DMS153 treated with DMSO at 0.1 percent for 48 hours (cell line): Measurements from ENCODE around the gene GK.
"Not testable (repeated sequence)": the region's sequence is repeated elsewhere in the genome, so short reads cannot be mapped to it uniquely, and the experiment has no call there.

ENCODE experiments used
- DNase-seq: peaks from one replicate; lab custom pipeline; 2025; ENCODE audit not compliant: unreplicated experiment; lab: John Stamatoyannopoulos, UW

Gene GK

DNA sequence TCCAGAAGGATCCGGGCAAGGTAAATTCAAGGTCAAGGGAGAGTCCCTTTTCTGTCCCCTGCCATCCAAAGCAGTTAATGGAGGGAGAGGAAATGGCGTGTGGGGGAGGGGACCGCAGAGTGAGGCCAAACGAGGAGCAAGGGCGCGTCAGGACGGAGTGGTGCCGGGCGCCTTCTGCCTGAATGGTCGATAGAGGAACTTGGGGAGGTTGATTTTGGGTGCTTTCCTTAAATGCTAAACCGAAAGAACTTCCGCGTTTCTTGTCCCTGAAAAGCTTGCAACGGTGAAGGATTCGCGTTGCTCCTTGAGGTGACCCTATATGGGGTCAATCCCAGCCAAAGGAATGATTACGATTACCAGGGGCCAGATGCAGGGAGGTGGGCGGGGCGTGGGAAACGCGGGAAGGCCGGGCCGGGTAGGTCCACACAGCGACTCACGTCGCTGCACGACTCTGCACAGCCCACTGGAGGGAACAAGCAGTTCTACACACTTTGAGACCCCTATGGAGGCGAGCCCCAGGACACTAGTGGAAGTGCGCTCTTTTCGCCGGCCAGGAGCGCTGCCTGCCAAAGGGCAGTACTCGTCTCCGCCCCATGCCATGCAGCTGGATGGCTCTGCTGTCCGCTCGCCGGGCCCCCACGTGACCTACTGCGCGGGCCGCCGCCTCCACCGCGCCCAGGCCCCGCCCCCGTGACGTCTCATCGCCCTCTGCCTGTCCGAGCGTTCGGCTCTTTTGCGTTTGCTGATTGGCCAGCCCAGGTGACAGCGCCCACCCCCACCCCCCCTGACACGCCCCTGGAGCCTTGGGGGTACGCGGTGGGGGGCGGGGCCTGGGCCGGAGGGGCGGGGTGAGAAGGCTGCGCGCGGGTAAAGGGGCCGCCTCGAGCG is 452 bp upstream of the GK start:
- DNase-seq, result peak; percentile 52

DNA sequence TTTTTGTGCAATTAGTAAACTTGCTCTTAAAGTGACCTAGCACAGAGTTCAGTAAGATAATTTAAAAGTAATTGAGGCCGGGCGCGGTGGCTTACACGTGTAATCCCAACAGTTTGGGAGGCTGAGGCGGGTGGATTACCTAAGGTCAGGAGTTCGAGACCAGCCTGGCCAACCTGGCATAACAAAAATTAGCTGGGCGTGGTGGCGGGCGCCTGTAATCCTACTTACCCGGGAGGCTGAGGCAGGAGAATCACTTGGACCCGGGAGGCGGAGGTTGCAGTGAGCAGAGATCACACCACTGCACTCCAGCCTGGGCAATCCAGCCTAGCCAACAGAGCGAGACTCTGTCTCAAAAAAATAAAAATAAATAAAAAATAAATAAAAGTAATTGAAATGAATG is 1.2 kb downstream of the GK start:
- not testable (repeated sequence) for DNase-seq

DNA sequence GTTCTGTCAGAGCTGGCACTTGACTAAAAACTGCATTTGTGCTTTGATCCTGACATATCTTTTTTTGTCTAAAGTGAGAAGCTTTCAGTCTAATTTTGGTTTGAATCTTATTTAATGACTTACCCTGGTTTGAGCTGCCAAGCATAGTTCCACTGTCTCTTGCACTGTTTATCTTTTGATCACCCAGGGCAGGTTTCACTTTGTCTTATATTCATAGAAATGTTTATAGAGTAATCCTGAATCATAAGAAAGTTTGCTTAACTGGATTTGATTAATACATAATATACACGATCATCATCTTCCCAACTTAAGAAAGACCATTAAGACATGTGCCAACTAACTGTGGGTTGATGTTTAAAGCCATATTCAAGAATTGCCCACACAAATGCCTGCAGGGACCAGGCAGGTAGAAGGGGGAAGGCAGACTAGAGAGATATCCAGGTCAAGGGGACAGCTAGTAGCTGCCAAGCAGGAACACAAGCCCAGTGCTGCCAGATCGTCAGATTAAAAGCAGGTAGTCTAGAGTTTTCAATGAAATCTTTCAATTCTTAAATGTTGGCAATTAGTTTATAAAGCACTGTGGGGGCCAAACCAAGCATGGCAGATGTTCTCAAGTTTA is 1.9 kb downstream of the GK start:
- DNase-seq, result no peak

DNA sequence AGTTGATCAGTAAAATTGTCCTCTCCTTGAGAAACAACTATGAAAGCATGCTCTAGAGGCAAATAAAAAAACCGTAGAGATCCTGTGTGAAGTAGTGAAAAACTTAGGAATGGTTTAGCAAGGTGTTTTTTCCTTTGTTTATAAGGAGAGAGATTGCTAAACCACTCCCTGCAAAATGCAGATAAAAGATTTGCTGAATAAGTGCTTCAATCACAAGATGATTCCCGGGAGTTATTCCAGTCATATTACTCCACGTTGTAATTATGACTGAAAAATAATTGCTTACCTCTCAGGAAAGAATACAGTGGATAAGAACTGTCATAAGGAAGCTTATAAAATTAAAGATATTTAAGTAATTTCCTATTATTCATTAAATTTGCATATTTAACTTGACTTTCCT is 2.8 kb downstream of the GK start:
- DNase-seq, result no peak

DNA sequence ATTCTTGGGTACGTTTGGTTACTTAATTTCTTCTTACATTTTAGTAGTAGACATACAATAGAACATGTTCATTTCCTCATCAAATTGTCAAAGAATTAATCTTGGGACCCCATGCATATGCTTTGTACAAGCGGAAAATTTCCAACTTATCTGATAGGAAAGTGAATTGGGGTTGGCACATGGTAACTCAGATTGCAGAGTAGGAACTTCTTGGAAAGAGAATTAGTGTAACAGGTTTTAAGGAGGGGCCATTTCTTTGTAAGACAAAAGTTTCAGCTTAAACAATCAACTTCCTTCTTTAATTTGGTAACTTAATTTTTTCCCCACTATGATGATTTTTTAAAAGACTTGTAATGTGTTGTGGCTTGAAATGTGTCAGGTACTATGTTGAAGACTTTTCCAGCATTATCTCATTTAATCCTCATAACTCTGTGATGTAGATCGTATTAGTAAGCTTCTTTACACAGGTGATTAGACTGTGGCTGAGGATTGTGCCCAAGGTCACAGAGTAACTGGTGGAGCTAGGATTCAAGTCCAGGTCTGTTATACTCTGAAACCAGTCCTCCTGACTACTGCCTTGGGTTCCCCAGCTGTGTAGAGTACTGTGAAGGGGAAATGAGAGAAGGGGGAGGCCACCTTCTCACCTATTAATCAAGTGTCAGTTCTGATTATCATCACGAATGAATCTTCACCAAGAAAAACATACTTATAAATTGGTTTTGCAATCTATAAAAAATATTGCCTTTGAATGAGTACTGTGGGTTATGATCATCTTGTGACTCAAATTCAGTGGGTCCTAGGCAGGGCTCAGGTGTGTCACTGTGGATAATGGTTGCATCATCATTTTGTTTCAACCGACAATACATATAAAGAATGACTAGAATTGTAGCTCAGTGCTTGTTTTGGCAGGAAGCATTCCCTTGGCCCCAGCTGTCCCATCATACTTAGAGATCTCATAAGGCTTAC is 4.3 kb downstream of the GK start:
- no peak for DNase-seq

DNA sequence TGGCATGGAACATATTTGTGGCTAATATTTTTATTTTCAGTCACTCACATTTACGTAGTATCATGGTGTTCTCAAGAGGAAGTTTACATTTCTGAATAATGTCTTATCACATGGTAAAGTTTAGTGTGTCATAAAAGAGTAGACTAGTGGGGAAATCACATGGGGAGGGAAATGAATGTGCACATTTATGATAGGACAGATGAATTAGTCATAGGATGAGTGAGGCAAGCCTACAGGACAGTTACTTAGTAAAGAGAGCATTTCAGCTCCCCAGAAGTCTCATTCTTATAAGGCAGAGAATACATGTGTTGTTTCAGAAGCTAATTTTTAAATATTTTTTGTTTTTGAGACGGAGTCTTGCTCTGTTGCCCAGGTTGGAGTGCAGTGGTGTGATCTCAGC is 6.2 kb downstream of the GK start:
- DNase-seq, result no peak

DNA sequence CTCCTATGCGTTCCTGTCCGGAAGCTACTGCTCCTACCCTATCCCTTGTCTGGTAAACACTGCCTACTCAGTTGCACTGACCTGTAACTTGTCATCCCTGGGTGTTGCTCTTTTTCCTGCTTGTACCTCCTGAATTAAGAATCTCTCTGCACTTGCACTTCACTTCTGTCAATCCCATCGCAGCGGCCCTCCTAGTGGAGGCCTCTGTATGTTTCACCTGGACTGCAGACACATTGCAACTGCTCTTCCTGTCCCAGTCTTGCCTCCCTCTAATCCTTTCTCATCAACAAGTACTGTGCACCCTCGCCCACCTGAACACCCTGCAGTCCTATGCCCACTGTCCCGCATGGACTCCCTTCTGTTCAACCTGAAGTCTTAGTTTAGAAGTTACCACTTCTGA is 8.0 kb downstream of the GK start:
- DNase-seq, result no peak

DNA sequence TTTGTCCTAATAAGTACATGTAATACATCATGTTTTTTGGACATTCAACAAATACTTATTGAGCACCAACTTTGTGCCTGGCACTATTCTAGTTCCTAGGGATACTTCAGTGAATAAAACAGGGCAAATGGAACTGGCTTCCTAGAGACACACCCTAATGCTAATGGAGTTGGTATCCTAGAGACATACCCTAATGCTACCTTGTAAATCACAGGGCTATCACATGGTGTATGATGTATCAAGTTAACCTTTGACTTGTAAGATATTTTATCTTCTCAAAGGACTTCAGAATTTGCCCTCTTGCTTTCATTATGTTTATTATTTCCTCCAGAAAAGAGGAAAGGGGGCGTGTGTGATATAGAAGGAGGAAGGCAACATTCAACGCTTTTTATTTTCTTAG is 10.1 kb downstream of the GK start:
- DNase-seq, result no peak

DNA sequence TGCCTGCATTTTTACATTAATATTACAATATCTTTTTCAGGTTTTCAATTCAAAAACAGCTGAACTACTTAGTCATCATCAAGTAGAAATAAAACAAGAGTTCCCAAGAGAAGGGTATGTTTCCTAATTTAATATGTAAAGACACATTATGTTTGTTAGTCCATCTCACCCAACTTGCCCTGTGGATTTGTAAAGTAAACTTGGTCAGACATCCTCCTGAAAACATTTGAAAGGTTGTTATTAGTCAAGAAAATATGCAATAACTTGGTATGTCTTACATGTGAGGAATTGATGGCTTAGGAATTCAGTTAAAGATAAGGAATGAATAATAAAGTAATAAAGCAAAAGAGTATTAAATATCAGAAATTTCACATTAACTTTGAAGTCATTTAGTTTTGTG is 12.2 kb downstream of the GK start:
- no peak for DNase-seq

DNA sequence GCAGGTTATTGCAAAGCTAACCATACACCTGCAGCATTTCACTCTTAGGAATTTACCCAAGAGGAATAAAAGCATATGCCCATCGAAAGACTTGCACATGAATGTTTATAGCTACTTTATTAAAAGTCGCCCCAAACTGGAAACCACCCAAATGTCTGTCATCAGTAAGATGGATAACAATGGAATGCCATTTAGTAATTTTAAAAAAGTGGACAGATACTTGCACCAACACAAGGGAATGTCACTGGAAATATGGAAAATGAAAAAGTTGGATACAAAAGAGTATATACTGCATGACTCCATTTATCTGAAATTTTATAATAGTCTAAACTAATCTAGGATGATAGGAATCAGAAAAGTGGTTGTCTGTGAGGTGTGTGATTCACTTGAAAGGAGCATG is 12.9 kb downstream of the GK start:
- DNase-seq, result no peak

DNA sequence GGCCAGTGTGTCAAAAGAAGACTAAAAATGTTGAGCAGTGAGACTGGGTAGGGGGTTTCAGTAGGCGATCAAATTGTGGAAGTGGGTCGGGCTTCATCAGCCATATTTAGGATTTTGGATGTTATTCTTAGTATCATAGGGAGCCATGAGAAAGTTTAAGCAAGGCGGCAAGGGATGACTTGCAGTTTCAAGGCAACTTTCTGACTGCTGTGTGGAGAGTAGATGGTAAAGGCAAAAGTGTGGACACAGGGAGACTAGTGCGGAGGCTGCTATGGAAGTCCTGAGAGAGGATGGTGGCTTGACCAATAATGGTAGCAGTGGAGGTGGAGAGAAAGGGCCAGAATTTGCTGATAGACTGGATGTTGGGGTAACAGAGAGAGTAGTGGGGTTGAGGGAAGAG is 15.4 kb downstream of the GK start:
- DNase-seq, result no peak

DNA sequence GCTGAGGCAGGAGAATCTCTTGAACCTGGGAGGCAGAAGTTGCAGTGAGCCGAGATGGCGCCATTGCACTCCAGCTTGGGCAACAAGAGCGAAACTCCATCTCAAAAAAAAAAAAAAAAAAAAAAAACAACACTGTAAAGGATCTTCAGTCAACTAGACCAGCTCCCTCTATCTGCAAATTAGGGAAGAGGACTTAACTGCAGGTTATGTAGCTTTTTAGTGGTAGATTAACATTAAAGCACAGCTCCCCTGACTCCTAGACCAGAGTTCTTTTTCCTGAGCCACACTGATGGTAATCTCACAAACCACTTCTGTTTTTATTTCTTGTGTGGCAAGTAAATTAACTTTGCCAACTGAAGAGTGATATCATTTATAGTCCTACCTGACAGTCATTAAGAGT is 18.0 kb downstream of the GK start:
- DNase-seq, result not testable (repeated sequence)

DNA sequence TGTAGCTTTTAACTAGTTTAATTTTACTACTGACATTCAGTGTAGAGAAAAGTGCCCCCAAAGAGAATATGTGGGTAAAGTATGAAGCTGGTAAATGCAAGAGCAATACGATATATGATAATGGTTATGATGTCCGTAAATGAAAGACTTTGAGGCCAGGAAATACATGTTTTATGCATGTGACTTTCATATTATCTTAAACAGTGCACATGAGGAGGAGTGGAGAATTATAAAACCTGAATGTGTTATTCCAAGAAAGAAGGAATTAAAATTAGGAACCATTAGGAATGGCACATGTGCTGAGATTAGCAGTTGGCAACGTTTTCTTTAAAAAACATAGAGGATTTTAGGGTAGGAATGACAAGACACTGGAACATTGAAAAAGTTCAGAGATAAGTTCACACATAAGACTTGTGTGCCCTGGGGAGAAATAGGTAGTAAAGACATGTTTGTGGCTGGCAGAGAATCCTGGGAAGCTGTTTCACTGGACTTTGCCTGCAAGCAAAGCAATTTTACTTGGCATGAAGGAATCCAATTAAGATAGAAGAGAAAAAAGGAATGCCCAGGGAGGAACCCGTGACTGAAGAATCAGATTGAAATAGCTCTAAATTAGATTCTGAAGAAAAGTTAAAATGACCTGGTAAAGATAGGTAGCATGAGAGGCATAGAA is 20.0 kb downstream of the GK start:
- DNase-seq, result no peak

DNA sequence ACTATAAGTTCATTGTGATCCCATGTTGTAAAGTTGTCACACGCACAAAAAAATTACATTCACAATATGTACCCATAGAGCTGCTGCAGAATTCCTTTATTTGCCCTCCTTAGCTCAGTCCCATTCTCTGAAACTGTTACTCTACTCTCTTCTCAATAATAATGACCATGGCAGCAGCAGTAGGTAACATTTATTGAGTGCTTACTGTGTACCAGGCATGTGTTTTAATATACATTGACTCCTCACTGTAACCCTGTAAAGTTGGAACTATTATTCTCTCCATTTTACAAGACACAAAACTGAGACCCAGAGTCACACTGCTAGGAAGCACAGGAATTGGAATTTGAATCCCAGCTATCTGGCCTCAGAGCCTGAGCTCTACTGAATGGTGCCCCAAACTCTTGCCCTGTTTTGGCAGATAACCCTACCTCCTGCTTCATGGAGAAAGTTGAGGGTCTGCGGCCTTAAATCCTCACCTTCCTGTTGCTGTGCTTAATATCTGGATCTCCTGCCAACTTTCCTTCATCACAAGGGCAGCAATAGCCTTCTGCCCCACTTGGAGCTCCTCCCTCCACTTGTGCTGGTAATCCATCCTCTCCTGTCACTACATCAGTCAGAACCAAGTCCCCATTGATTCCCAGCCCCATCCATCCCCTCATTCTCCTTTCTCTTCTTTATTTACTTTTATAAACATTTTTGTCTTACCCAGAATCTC is 20.8 kb downstream of the GK start:
- no peak for DNase-seq

DNA sequence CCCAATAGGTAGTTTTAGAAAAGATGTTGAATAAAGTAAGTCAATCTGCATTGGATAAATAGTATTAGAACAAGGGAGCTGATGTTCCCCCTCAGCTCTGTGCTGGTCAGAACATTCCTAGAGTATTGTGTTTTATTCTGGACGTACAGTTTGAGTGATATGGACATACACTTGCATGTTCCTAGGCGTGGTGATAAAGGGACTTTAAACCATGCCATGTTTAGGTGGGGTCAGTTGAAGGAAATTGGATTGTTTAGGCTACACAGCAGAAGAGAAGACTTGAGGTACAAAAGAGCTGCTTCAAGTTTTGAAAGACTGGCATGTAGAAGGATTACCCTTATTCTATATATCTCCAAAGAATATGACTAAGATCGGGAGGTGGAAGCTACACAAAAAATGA is 21.6 kb downstream of the GK start:
- DNase-seq, result no peak

DNA sequence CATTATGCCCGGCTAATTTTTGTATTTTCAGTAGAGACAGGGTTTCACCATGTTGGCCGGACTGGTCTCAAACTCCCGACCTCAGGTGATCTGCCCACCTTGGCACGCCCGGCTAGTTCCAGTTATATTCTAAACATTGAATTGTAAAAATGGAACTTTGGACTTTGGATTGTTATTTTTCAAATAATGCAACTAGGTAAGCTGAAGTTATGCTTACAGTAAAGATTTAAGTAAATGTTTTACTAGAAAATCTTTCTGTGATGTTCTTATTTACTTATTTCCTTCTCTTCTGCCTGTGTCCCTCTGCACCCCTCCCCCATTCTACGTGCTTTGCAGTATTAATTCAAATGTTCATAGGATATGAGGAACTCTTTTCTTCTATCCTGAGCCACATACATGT is 26.1 kb downstream of the GK start:
- no peak for DNase-seq

DNA sequence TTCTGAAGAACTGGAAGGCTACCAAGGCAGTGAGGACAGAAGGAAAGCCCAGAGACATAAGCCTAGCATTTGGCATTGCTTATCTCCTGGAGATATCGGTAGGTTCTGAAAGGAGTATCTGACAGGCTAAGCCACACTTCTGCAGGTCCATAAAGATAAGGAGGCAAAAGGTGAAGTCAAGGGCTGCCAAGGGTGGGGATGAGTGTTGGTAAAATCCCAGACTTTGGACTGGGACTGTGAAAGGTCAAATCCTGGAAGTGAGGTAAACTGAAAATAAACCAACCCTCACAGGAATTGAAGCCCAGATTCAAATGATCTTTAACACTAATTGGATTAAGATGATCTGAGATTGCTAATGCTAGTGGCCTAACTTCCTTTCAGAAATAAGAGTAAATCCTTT is 27.4 kb downstream of the GK start:
- DNase-seq, result no peak

DNA sequence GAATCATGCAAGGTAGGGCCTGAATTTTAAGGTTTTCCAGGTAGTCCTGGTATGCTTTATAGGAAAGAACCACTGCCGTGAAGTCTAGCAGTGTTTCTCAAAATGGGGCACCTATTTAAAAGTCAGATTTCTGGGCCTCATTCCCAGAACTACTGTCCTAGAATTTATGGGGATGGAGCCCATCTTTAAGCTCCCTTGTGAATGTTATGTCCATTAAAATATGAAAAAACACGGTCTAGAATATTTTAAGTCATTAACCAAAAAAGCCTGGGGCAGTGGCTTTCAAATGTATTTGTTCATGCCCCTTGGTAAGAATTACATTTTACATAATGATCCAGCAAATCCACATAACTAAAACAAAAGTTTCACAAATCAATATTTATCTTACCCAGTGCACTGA is 35.4 kb downstream of the GK start:
- DNase-seq, result no peak

DNA sequence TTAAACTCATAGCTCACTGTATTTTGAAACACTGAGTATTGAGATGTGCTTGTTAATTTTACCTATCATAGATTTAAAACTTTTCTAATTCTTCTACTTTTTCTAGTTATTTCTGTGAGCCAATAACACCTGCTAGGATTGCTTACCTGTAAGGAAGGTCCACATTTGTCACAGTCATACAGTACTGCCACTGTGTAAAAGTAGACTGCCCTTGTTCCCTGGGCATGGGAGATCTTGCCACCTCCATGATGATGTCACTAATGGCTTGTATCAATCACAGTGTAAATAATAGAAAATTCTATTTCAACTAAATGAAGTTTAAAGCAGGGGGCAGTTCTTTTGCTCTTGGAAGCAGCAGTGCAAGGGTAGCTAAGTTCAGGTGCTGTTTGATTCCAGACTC is 35.9 kb downstream of the GK start:
- DNase-seq, result no peak

DNA sequence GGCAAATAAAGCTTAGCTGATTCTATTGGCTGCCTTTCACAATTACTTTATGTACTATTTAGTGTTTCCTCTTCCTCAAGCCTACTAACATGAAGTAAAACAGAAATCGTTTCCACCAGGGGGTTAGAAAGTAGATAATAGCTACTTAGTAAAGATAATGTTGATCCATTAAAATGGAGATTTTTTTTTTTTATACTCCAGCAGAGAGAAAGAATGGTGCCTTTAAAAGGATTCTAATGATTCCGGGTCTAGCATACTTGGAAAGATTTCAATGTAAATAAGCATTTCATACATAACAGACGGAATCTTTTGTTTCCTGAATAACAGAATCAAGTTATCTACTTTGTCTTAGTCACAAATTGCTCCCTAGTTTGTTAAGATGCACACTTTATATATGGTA is 37.1 kb downstream of the GK start:
- no peak for DNase-seq
